ENCODE results near the gene LPIN1.
"Not testable (repeated sequence)": the region's sequence is repeated elsewhere in the genome, so short reads cannot be mapped to it uniquely, and the experiment has no call there.

LPIN1 gene

GRCh38 chr2:11717623-11718022 is 28.8 kb upstream of the LPIN1 start:
- no peak for DNase-seq

GRCh38 chr2:11718606-11719005 is 27.8 kb upstream of the LPIN1 start:
- DNase-seq: no peak

GRCh38 chr2:11719230-11719977 is 27.0 kb upstream of the LPIN1 start:
- DNase-seq: no peak

GRCh38 chr2:11720752-11721151 is 25.7 kb upstream of the LPIN1 start:
- DNase-seq: no peak

GRCh38 chr2:11722292-11723060 is 24.0 kb upstream of the LPIN1 start:
- DNase-seq: no peak

GRCh38 chr2:11723061-11723371 is 23.4 kb upstream of the LPIN1 start:
- DNase-seq: no peak

- no peak for DNase-seq
These were observed 22.3 kb upstream of the LPIN1 start for GRCh38 chr2:11724151-11724550.

GRCh38 chr2:11726384-11726783 is 20.0 kb upstream of the LPIN1 start:
- DNase-seq: peak; percentile 39

GRCh38 chr2:11729362-11730212 is 16.8 kb upstream of the LPIN1 start:
- no peak for DNase-seq

- not testable (repeated sequence) for DNase-seq
These were observed 15.0 kb upstream of the LPIN1 start for GRCh38 chr2:11731214-11731984.

GRCh38 chr2:11732587-11732986 is 13.8 kb upstream of the LPIN1 start:
- no peak for DNase-seq

GRCh38 chr2:11737852-11738251 is 8.6 kb upstream of the LPIN1 start:
- not testable (repeated sequence) for DNase-seq

GRCh38 chr2:11738589-11739436 is 7.6 kb upstream of the LPIN1 start:
- DNase-seq: peak; percentile 2

- DNase-seq: no peak
These were observed 5.7 kb upstream of the LPIN1 start for GRCh38 chr2:11740723-11741122.

GRCh38 chr2:11742317-11742701 is 4.1 kb upstream of the LPIN1 start:
- no peak for DNase-seq

GRCh38 chr2:11742702-11743357 is 3.6 kb upstream of the LPIN1 start:
- no peak for DNase-seq

- no peak for DNase-seq
These were observed 3.1 kb upstream of the LPIN1 start for GRCh38 chr2:11743366-11743765.

- peak; percentile 88 for DNase-seq
These were observed 2.4 kb upstream of the LPIN1 start for GRCh38 chr2:11743846-11744553.

GRCh38 chr2:11744631-11745394 is 1.6 kb upstream of the LPIN1 start:
- DNase-seq: peak; percentile 55

Data from DMS 273 treated with DMSO at 0.1 percent for 48 hours (cell line).